Mucosa of stomach (tissue), 1 donor: ENCODE measurements around the gene TRPC5OS.

Experiments used
- H3K27me3 ChIP-seq: one replicate; pipeline ENCODE4 v1.7.0; 2013; ENCODE audit warnings: mild to moderate bottlenecking, low read length; ENCODE audit not compliant: control insufficient read depth, insufficient read depth
- H3K36me3 ChIP-seq: one replicate; pipeline ENCODE4 v1.7.0; 2013; ENCODE audit warnings: low read length; ENCODE audit not compliant: control insufficient read depth, insufficient read depth
- H3K4me1 ChIP-seq: one replicate; pipeline ENCODE4 v1.7.0; 2013; ENCODE audit warnings: mild to moderate bottlenecking, low read length; ENCODE audit not compliant: control insufficient read depth, insufficient read depth
- H3K4me3 ChIP-seq: one replicate; pipeline ENCODE4 v1.7.0; 2013; ENCODE audit warnings: low read length
- H3K9ac ChIP-seq: one replicate; pipeline ENCODE4 v1.7.0; 2013; ENCODE audit warnings: mild to moderate bottlenecking, low read length, moderate library complexity
- H3K9me3 ChIP-seq: one replicate; pipeline ENCODE4 v1.7.0; 2013; ENCODE audit warnings: mild to moderate bottlenecking, low read length, moderate library complexity; ENCODE audit not compliant: control insufficient read depth
- donor health status: Pancreatic carcinoma.

The TRPC5OS gene

DNA sequence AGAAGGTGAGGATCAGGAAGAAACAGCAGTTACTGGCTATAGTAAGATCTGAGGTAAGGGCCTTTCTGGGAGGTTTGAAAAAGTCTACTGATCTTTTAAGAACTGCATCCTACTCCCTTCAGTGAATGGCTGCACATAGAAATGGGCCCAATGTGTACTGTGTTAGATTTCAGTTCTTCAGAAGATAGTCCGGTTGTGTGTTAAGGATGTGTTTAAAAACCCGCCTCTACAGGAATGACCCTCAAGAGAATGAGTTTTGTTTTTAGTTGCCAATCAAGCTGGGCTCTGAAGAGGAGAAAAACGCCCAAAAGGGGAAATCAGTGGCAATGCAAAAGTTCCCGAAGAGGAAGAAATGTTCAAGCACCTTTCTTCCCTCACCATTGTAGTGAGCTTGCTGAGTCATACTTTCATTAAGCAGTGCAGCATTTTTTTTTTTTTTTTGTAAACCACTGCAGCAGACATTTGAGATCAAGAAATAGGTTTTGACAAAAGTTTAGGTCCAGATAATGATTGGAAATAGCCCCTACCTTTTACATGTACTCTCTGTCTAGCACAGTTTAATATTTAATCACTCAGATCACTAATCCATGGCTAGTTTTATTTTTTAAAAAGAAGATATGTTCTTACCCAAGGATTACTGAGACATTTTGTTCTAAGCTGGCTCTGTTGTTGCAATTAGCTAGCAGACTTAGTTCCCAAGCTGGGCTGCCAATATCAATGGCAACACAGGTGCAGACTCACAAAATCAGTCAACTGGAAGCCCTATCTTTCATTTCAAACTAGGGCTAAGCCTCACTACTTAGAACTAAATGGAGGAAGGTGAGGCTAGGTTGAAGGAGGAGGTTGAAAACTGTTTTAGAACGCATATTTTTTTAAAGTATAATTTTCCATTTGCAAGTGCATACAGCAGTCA lies 7.0 kb upstream of the TRPC5OS start:
- no peak overlapping the region for H3K9ac ChIP-seq
- H3K9me3 ChIP-seq, result no peaks in the 10 kb centered on the region
- no peaks in the 10 kb centered on the region for H3K4me1 ChIP-seq
- no peaks in the 10 kb centered on the region for H3K27me3 ChIP-seq
- no peak overlapping the region for H3K4me3 ChIP-seq
- H3K36me3 ChIP-seq, result no peaks in the 10 kb centered on the region

DNA sequence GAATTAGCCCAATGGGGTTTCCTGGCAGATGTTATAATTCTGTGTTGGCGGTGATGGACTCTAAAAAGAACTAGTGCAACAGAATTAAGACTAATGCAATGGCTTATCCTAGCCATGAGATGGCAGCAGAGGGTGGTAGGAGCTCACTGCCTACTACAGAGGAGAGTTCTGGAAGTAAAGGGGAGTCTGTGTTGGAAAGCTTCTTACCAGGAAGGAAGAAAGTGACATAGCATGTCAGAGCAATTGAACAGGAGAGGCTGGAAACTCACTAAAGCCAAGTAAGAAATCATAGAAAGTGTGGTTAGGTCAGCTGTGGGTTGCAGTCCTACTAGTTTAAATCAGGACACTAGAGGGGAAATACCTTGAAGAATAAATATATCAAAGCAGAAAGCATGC lies 6.3 kb upstream of the TRPC5OS start:
- H3K27me3 ChIP-seq, result no peaks in the 10 kb centered on the region
- H3K9ac ChIP-seq, result no peak overlapping the region
- H3K9me3 ChIP-seq, result no peaks in the 10 kb centered on the region

DNA sequence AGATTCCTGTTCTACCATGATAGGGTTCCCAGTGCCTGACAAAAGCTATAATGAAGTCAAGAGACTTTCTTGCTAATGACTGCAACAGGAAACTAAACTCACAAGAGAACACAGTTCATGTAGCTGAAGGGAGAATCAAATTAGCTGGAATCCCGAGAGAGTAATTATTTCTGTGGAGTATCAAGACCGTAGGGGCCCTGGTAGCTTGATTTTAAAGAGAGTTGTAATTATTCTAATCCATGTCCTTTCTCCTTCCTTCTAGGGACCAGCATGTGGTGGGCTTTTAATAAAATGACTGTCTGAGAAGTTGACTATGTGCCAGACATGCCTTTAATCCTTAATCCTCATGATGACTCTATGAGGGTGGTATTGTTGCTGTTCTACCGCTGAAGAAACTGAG lies 1.7 kb upstream of the TRPC5OS start:
- Histone ChIP-seq H3K4me1 (no peaks in the 10 kb centered on the region), H3K4me3 (no peak overlapping the region), H3K9me3 (no peaks in the 10 kb centered on the region), H3K36me3 (no peaks in the 10 kb centered on the region), H3K9ac (no peak overlapping the region), H3K27me3 (no peaks in the 10 kb centered on the region)

More for the DNA sequence above, 6.3 kb upstream of the TRPC5OS start:
- H3K4me1 ChIP-seq, result no peaks in the 10 kb centered on the region
- no peaks in the 10 kb centered on the region for H3K36me3 ChIP-seq
- H3K4me3 ChIP-seq, result no peak overlapping the region

- Histone ChIP-seq H3K9ac (no peak overlapping the region), H3K4me1 (no peaks in the 10 kb centered on the region), H3K36me3 (no peaks in the 10 kb centered on the region), H3K4me3 (no peak overlapping the region), H3K9me3 (no peaks in the 10 kb centered on the region), H3K27me3 (no peaks in the 10 kb centered on the region)
These were observed 665 bp downstream of the TRPC5OS start for GRCh38 chrX:111876646-111877045.

- Histone ChIP-seq H3K9ac (no peak overlapping the region), H3K27me3 (no peaks in the 10 kb centered on the region), H3K4me3 (no peak overlapping the region), H3K36me3 (no peaks in the 10 kb centered on the region), H3K4me1 (no peaks in the 10 kb centered on the region), H3K9me3 (no peaks in the 10 kb centered on the region)
These were observed 1.7 kb downstream of the TRPC5OS start for GRCh38 chrX:111877681-111878080.

- H3K4me3 ChIP-seq, result no peak overlapping the region
- no peaks in the 10 kb centered on the region for H3K36me3 ChIP-seq
- no peaks in the 10 kb centered on the region for H3K4me1 ChIP-seq
- H3K27me3 ChIP-seq, result no peaks in the 10 kb centered on the region
- H3K9me3 ChIP-seq, result no peaks in the 10 kb centered on the region
- no peak overlapping the region for H3K9ac ChIP-seq
These were observed 4.8 kb downstream of the TRPC5OS start for GRCh38 chrX:111880735-111881134.

GRCh38 chrX:111881715-111882114 lies 5.7 kb downstream of the TRPC5OS start:
- Histone ChIP-seq H3K9ac (no peak overlapping the region), H3K27me3 (no peaks in the 10 kb centered on the region), H3K36me3 (no peaks in the 10 kb centered on the region), H3K4me3 (no peak overlapping the region), H3K4me1 (no peaks in the 10 kb centered on the region), H3K9me3 (no peaks in the 10 kb centered on the region)

DNA sequence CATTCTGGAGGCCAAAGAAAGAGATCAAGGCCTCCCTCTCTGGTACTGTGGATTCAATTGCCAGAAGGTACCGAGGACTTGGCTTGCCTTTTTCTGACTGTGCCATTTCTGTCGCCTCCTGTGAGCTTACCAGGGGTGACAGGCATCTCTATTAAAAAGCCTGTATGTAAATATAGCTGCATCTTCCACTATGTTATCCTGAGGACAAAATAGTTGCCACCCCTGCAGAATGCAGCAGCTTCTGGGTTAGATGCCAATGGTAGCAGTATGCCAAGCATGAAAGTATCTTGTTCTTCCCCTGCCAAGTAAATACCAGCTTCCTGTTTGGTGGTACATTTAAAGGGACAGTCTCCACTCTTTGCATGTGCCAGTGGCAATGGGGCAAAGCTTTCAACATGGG lies 10.7 kb downstream of the TRPC5OS start:
- Histone ChIP-seq H3K4me3 (no peak overlapping the region), H3K36me3 (no peaks in the 10 kb centered on the region), H3K9ac (no peak overlapping the region), H3K27me3 (no peaks in the 10 kb centered on the region), H3K9me3 (no peaks in the 10 kb centered on the region), H3K4me1 (no peaks in the 10 kb centered on the region)

DNA sequence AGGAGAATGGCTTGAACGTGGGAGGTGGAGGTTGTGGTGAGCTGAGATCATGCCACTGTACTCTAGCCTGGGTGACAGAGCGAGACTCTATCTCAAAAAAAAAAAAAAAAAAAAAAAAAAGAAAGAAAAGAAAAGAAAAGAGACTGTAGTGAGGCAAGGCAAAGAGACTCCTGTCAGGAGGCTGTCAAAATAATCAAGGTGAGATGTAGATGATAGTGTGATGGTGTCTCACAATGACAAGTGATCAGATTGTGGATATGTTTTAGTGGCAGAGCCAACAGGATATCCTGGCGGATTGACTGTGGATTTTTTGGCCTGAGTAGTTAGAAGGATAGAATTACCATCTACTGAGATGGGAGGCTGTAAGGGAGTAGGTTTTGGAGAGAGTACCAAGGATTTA lies 12.6 kb downstream of the TRPC5OS start:
- H3K9ac ChIP-seq, result no peak overlapping the region
- H3K9me3 ChIP-seq, result no peaks in the 10 kb centered on the region
- H3K4me1 ChIP-seq, result no peaks in the 10 kb centered on the region
- no peak overlapping the region for H3K4me3 ChIP-seq
- no peaks in the 10 kb centered on the region for H3K27me3 ChIP-seq
- no peaks in the 10 kb centered on the region for H3K36me3 ChIP-seq

GRCh38 chrX:111892375-111892774 lies 16.4 kb downstream of the TRPC5OS start:
- Histone ChIP-seq H3K9me3 (no peaks in the 10 kb centered on the region), H3K4me3 (no peak overlapping the region), H3K4me1 (no peaks in the 10 kb centered on the region), H3K9ac (no peak overlapping the region), H3K36me3 (no peaks in the 10 kb centered on the region), H3K27me3 (no peaks in the 10 kb centered on the region)

DNA sequence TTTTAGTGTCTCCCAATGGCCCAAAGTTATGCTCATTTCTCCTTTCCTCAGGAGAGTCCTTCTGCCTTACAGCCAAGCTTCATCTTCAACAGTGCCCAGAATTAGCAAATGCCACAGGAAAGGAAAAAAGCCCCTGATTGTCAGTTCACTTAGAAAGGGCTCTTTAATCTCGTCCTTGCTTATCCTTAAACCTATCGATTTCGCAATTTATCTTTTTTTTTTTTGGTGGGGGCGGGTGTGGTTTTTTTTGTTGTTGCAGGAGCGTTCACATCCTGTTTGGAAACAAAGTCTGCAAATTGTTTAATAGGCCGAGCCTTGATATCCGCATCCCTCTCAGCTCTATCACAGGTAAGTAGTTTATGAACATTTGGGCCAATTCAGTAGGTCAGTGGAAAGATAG lies 20.2 kb downstream of the TRPC5OS start:
- Histone ChIP-seq H3K27me3 (no peaks in the 10 kb centered on the region), H3K9ac (no peak overlapping the region)

DNA sequence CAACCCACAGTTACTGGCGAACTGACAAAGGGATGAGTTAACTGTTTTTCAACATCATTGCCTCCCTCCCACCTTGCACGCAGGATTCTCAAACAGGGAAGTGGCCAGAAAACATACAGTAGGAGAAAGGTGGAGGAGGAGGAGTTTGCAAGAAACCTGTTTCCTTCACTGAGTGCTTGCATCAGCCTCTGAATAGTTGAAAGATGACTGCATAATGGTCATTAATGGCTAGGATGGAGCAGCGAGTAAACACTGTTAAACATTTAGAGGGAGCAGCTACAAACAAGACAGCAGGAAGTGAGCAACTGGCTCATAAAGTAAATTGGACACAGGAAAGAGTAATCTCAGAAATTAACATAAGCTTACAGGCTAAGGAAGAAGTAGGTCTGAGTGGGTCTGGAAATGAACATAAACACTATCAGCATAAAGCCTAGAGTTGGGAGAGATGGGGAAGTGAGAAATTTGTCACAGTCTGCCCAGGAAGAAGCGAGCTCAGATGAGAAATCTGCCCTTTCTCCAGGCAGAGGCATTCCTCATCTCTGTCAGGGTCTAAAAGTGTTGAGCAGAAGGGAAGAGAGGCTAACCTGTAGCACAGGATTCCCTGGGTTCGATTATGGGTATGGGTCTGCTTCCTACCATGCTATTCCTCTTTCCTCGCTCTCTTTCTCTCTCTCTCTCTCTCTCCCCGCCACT lies 38.6 kb downstream of the TRPC5OS start:
- Histone ChIP-seq H3K4me1 (no peaks in the 10 kb centered on the region), H3K36me3 (no peaks in the 10 kb centered on the region), H3K9me3 (no peaks in the 10 kb centered on the region), H3K9ac (no peak overlapping the region), H3K4me3 (no peak overlapping the region), H3K27me3 (no peaks in the 10 kb centered on the region)

More for the DNA sequence above, 20.2 kb downstream of the TRPC5OS start:
- Histone ChIP-seq H3K4me1 (no peaks in the 10 kb centered on the region), H3K4me3 (no peak overlapping the region), H3K9me3 (no peaks in the 10 kb centered on the region), H3K36me3 (no peaks in the 10 kb centered on the region)
